NCI-H2196 (cell line): ENCODE data around the gene GABPB1.
"Not testable (repeated sequence)": the region's sequence is repeated elsewhere in the genome, so short reads cannot be mapped to it uniquely, and the experiment has no call there.

Experiments
- DNase-seq: peaks from one replicate; lab custom pipeline; 2025; ENCODE audit not compliant: unreplicated experiment; lab: John Stamatoyannopoulos, UW

Gene GABPB1

DNA sequence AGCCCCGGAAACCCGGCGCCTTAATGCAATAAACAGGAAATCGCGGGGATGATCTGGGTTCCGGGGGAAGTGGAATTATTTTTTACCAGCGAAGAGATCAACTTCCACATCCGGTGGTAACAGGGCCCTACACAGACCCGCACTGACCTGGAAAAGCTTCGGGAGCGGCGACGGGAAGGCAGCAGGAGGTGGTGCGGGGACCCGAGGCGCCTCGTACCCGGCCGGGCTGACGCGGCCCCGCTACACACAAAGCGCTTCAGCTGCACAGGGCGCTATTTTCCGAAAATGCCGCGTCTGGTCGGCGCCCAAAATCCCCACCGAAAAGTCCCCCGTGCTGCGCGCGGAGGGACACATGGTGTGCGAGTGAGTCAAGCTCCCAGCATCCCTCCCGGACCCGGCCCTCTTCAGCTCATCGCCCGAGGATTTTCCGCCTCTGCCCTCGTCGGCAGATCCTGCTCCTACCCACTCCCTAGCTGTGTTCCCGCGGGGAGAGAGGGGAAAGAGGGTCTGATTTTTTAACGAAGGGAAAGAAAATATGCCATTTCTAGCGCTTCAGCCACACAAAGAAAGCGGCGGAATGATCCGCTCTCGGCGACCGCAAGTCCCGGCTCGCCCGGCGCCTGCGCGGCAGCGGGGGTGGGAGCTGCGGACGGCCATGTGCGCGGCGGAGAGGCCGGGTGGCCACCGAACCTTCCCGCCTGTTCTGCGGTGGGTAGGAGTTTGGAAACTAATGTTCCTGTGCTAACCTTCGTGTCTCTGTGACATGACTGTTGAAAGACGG, at the start of gene GABPB1:
Gene GABPB1 (minus strand): TSS at position 361 of the 781 bp plus-strand sequence. CDS start 45,400 bp downstream, outside the sequence.
- DNase-seq = peak; percentile 71

DNA sequence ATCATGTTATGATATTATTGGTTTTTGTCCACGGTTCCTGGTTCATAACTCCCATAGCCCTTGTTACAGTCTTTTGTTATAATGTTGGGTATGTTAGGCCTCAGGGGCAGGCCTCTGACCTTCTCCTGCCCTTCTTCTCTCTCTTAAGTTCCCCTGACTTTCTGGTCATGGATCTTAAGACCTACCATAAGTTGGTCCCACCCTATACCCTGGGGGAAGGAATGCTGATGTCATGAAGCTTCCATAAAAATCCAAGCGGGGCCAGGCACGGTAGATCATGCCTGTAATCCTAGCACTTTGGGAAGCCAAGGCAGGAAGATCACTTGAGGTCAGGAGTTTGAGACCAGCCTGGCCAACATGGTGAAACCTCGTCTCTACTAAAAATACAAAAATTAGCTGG, 36.6 kb upstream of the GABPB1 start:
- not testable (repeated sequence) for DNase-seq

GRCh38 chr15:50390554-50391264, 35.7 kb upstream of the GABPB1 start:
- no peak for DNase-seq

GRCh38 chr15:50382408-50382807, 27.4 kb upstream of the GABPB1 start:
- DNase-seq = not testable (repeated sequence)

GRCh38 chr15:50381438-50381837, 26.4 kb upstream of the GABPB1 start:
- no peak for DNase-seq

DNA sequence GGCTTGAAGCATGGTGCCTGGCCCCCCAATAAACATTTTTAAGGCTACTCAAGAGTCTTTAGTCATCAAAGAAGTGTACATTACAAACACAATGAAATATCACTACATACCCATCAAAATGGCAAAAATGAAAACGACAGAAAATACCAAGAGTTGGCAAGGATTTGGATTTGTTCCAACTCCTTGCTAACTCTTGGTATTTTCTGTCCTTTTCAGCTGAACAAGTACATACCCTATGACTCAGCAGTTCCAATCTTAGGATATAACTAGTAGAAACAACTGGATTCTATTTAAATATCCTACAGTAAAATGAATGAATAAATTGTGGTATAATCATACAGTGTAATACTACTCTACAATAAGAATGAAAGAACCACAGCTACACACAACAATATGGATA, 25.1 kb upstream of the GABPB1 start:
- no peak for DNase-seq

GRCh38 chr15:50379413-50379812, 24.4 kb upstream of the GABPB1 start:
- DNase-seq = not testable (repeated sequence)

GRCh38 chr15:50378776-50379175, 23.8 kb upstream of the GABPB1 start:
- no peak for DNase-seq

DNA sequence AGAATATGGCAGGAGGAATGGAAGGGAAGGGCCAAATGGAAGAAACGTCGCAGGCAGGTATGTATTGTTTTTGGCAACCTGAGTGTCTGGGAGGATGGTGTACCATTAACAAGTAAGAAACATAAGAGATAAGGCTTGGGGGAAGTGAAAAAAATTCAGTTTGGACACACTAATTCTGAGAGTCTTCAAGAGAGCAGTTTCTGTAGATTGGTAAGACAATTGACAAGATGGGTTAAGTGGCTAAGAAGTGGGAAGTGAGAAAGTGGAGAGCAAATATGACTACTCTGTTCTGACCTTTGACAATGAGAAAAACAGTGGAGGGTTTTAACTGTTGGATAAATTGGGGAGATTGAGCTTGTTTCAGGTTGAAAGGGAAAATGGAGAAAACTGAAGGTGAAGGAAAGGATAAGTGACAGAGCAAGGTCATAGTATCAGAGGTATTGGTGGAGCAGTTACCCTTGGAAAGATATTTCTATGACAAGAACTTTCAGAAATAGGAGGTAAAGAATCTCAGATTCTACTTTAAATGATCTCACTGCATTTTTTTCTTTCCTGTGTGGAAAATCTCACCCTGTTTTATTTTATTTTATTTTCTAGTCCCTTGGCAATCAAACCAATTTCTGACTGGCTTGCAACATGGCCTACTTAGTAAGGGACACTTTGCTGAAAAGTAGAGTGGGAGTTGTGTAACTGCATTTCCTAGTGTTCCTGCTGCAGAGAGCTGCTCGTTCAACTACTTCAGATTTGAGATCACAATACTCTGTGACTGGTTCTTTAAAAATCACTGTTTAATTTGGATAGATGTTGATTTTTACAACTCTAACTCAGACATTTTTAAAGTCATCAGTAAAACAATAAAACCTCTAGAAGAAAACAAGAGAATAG, 23.1 kb upstream of the GABPB1 start:
- no peak for DNase-seq

DNA sequence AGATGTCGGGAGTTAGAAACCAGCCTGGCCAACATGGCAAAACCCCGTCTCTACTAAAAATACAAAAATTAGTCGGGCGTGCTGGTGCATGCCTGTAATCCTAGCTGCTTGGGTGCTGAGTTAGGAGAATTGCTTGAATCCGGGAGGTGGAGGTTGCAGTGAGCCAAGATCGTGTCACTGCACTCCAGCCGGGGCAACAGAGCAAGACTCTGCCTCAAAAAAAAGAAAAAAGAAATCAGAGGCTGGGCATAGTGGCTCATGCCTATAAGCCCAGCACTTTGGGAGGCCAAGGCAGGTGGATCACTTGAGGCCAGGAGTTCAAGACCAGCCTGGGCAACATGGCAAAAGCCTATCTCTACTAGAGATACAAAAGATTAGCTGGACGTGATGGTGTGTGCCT, 14.6 kb upstream of the GABPB1 start:
- not testable (repeated sequence) for DNase-seq

DNA sequence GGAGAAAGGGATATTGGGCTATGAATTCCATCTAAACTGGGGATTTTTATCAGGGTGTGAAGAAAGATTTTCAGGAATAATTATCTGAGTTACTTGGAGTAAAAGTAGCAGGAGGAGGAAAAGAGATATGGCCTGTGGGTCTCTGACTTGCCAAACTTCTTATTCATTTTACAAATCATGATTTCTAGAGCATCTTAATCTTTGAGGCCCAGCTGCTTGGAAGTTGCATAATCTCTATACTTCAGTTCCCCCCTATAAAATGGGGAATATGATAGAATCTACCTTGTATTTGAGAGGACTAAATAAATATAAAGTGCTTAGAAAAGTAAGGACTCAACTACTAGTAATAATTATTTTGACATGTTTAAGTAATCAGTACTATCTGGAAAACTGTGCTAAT, 11.0 kb upstream of the GABPB1 start:
- no peak for DNase-seq

DNA sequence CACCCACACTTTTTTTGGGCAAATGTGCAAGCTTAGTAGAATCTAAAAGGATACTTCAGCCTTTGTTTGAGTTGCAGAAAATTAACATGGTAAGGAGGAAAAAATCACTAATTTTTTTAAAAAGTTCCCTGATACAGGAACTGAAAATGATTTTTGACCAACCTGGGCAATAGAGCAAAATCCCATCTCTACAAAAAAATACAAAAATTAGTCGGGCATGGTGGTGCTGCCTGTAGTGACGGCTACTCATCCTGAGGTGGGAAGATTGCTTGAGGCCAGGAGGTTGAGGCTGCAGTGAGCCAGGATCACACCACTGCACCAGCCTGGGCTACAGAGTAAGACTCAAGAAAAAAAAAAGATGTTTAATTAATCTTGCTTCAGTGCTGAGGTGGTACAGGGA, 10.6 kb upstream of the GABPB1 start:
- DNase-seq = no peak

DNA sequence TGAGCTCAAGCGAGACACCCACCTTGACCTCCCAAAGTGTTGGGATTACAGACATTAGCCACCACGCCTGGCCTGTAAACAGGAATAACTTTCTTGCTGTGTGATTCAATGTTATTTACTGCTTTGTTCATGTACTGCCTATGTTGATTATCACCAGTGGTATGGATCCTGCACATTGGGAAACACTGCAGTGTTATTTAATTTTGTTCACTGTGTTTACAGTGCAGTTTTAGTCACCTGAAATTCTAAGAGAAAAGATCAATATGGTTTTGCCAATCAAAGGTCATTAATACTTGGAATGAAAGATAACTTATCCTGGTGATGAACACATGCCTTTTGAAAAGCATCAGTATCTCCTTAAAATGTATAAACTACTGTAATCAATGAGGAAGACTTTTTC, 8.6 kb upstream of the GABPB1 start:
- DNase-seq = no peak

DNA sequence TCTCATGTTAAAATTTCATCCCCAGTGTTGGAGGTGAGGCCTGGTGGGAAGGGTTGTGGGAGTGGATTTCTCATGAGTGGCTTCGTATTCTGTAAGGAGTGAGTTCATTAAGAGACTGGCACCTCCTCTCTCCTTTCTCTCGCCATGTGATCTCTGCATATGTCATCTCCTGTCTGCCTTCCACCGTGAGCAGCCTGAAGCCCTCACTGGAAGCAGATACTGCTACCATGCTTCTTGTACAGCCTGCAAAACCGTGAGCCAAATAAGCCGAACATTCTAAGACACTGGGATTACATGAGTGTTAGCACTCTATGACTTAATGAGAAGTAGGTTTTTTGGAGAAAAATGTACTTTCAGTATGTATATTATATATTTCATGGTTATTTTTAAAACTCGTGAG, 6.8 kb upstream of the GABPB1 start:
- DNase-seq = no peak

DNA sequence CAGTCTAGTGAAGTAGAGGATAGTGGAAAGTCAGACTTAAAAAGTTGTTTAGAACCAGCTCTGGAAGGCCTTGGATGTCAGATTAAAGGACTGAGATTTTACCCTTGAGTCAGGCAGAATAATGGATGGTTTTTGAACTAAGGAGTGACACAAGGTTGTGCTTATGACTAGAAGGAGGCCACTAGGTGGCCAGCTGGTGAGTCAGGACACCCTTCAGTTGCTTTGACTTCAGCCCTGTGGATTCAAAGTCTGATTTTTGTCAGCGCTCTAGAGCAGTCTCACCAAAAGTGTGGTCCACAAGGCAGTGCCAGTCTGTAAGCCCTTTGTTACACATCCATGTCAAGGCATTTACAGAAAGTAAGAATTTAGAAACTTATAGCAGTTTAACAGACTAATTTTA, 3.8 kb upstream of the GABPB1 start:
- peak; percentile 9 for DNase-seq

GRCh38 chr15:50355980-50356379, 982 bp upstream of the GABPB1 start:
- DNase-seq = no peak

- no peak for DNase-seq
Measured at GRCh38 chr15:50355619-50355905, 564 bp upstream of the GABPB1 start.

DNA sequence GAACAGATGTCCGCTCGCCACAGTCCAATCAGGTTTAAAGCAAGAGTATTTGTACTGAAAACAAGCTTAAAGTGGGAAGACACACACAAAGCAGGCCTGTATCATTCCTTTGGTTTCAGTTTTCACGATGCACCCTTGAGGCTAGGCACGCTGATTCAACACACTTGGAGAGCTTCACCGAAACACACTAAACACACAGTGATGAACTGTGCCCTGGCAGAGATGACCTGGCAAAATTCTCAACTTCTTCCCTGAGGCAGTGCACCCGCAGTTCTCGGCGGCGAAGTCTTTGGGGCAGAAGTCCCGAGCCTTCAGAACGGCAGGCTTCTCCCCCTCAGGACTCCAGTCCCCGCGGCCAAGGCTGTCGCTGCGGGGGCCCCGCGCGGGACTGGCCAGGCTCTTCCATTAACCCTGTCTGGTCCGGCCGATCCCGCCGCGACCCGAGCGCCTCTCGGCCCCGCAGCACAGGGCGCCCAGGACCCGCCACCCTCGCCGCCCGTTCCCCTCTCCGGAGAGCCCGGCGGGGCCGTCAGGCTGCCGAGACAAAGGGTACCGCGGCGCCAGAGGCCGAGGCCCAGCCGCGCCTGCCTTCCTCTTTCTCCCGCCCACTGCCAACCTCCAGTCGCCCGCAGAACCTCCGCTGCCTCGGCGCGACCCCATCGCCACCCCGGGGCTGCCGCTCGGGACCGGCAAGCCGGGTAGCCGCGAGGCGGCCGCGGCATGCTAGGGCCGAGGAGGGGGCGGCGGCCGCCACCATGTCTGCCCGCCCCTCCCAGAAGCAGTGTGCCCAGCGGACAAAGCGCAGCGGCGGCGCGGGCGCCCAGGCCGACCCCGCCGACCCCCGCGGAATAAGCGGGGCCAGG, 792 bp downstream of the GABPB1 start:
- peak; percentile 3 for DNase-seq

DNA sequence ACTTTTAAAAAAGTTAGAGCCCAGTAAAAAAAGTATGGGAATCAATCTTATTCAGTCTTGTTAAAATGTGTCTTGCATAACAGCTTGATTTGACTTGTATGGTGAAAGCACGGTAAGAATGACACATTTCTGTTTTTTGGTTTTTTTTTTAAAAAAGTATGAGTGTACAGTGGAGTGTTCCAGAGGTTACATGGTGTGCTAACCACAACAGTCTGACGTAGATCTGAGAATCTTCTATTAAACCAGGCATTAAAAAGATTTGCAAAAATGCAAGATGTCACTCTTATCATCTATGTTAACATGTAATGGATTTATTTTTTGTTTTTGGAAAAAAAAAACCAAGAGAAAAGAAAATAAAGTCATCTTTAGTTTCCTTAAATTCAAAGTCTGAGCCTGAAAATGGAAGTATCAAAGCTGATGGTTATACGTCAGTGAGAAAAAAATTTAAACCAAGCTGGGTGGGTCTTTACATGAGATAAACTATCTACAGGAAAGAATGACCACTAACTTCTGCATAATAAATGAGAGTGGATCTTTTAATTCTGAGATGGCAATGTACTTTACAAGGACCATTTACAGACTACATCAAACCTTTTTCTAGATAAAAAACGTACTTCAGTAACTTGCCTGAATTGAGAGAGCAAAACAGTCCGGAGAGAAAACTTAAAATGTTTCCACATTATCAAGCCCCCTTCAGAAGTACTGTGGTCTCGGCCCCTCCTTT, 1.6 kb downstream of the GABPB1 start:
- DNase-seq = no peak

- DNase-seq = no peak
Measured at GRCh38 chr15:50350621-50351020, 4.4 kb downstream of the GABPB1 start.
